Measurements from ENCODE around the gene FADS6.

FADS6 gene

DNA sequence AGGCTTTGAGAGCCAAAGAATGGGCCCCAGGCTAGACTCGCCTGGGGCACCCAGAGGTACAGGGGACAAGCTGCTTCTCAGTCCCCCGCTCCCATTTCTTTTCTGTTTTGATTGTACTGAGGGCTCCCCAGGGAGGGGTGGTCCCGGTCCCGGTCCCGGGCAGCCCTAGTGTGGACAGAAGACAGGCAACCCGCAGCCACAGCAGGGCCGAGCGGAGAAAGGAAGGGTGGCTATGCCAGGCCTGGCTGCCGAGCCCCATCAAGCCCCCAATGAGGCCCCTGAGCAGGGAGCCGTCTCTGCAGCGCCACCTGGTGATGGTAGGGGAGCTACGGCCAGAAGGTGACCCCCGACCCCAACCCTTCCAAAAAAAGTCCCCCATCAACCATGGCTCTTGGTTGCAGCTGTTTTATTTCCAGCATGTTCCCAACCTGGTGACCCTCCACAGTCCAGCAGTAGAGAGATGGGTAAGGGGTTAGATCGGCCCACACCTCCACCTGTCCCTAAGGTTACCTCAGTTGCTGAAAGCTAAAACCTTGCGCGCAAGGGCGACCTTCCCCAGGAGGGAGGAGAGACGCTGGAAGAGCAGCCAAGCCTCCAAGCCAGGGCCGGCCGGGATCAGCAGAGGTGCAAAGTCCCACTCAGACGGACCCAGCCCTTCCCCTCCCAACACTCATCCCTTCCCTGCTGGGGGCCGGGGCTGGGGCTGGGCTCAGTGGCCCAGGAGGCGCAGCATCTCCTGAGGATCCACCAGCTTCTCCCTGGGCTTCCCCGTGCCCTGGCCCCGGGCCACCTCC, 31.1 kb downstream of the FADS6 start:
- no peak overlapping the region for H3K4me3 ChIP-seq (ENCODE audit: low read length)
- H3K27ac ChIP-seq (ENCODE audit: low read length), result no peak overlapping the region
- no peaks in the 10 kb centered on the region for H3K79me2 ChIP-seq (ENCODE audit: low read length)
- no peak overlapping the region for H3K4me2 ChIP-seq (ENCODE audit: low read length)
- H4K20me1 ChIP-seq (ENCODE audit: insufficient read depth, low read length), result no peaks in the 10 kb centered on the region
- TF ChIP-seq EZH2phosphoT487 (IDR thresholded peaks at IDR 0.05; ENCODE audit: low read depth), result no peak
- TF ChIP-seq, protein P1, sequence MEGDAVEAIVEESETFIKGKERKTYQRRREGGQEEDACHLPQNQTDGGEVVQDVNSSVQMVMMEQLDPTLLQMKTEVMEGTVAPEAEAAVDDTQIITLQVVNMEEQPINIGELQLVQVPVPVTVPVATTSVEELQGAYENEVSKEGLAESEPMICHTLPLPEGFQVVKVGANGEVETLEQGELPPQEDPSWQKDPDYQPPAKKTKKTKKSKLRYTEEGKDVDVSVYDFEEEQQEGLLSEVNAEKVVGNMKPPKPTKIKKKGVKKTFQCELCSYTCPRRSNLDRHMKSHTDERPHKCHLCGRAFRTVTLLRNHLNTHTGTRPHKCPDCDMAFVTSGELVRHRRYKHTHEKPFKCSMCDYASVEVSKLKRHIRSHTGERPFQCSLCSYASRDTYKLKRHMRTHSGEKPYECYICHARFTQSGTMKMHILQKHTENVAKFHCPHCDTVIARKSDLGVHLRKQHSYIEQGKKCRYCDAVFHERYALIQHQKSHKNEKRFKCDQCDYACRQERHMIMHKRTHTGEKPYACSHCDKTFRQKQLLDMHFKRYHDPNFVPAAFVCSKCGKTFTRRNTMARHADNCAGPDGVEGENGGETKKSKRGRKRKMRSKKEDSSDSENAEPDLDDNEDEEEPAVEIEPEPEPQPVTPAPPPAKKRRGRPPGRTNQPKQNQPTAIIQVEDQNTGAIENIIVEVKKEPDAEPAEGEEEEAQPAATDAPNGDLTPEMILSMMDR (IDR thresholded peaks at IDR 0.05; ENCODE audit: low read depth, low read length), result peak; percentile 67
- no peaks in the 10 kb centered on the region for H3K9me3 ChIP-seq (ENCODE audit: insufficient read depth, low read length)
- no peak overlapping the region for H2AFZ ChIP-seq (ENCODE audit: low read depth, low read length)
- peaks cover 8% of the 10 kb centered on the region; the same call in 1 of the 2 replicates for H3K27me3 ChIP-seq (ENCODE audit: low read depth, low read length)
- peaks cover 33% of the 10 kb centered on the region for H3K4me1 ChIP-seq (ENCODE audit: low read length)
- no peak overlapping the region for H3K9ac ChIP-seq (ENCODE audit: low read length)
- peaks cover 10% of the 10 kb centered on the region for H3K36me3 ChIP-seq (replicated peaks; ENCODE audit: low read depth, low read length)

DNA sequence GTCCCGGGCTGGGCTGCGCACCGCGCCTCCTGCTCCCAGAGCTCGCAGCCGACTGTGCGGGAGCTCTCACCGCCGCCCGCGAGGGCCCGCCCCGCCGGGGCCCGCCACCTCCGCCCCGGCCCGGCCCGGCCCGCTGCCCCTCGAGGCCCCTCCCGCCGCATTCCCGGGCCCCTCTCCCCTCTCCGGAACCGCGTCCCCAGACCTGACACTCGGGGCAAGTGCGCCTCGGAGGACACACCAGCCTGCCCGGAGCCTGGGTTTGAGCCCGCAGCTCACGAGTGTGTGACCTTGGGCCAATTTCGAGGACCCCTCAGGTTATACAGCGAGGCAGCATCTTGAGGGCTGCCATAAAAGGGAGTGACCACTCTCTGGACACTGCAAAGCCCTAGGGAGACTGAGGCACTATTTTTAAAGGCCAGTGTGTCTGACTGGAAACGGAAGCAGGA, 31.7 kb downstream of the FADS6 start:
- Histone ChIP-seq H4K20me1 (ENCODE audit: insufficient read depth, low read length) (no peaks in the 10 kb centered on the region), H3K79me2 (ENCODE audit: low read length) (no peaks in the 10 kb centered on the region), H3K4me1 (ENCODE audit: low read length) (peaks cover 32% of the 10 kb centered on the region), H3K9me3 (ENCODE audit: insufficient read depth, low read length) (no peaks in the 10 kb centered on the region), H3K27me3 (ENCODE audit: low read depth, low read length) (peaks cover 8% of the 10 kb centered on the region; the same call in 1 of the 2 replicates), H3K4me2 (ENCODE audit: low read length) (no peak overlapping the region), H3K27ac (ENCODE audit: low read length) (no peak overlapping the region), H3K9ac (ENCODE audit: low read length) (no peak overlapping the region), H2AFZ (ENCODE audit: low read depth, low read length) (no peak overlapping the region), H3K36me3 (replicated peaks; ENCODE audit: low read depth, low read length) (peaks cover 10% of the 10 kb centered on the region), H3K4me3 (ENCODE audit: low read length) (no peak overlapping the region)
- TF ChIP-seq, protein P1 (IDR thresholded peaks at IDR 0.05; ENCODE audit: low read depth, low read length), result no peak
- no peak for TF ChIP-seq EZH2phosphoT487 (IDR thresholded peaks at IDR 0.05; ENCODE audit: low read depth)

DNA sequence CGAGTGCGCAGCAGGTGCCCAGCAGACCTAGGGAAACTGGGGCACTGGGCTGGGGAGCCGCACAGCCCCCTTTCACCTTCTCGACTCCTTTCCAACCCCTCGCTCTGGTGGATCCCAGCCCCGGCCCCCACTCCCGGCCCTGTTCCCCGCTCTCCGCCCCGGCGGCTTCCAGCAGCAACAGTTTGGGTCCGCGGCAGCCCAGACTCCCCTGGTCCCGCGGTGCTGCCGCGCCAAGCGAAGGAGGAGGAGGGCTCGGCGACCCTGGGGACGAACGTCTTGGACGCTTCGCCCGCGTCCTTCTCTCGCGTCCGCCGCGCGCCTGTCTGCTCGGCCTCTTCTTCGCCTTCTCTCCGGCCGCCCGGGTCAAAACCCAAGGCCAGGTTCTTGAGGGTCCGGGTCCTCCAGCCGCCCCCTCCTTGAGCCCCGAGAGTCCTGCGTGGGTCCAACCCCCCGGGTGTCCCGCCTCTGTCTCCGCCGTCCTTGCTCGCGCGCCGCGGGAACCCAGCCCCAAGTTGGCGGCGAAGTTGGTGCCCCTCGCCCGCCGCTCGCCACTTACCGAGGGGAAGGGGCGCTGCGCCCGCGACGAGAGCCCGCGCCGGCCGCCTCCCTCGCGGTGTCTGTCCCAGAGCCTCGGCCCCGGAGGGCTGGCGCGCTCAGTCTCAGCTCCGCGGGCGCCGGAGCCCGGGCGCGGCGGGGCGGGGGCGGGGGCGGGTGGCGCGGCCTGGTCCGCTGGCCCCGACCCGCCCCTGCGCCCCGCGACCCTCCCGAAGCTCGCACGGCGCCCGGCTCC, 32.4 kb downstream of the FADS6 start:
- Histone ChIP-seq H3K36me3 (replicated peaks; ENCODE audit: low read depth, low read length) (peaks cover 10% of the 10 kb centered on the region), H3K79me2 (ENCODE audit: low read length) (no peaks in the 10 kb centered on the region), H3K4me2 (ENCODE audit: low read length) (peak overlapping the region; percentile 76; the same call in 1 of the 2 replicates), H4K20me1 (ENCODE audit: insufficient read depth, low read length) (no peaks in the 10 kb centered on the region), H3K9me3 (ENCODE audit: insufficient read depth, low read length) (no peaks in the 10 kb centered on the region), H2AFZ (ENCODE audit: low read depth, low read length) (no peak overlapping the region), H3K9ac (ENCODE audit: low read length) (no peak overlapping the region), H3K27me3 (ENCODE audit: low read depth, low read length) (peaks cover 8% of the 10 kb centered on the region; the same call in 1 of the 2 replicates), H3K4me1 (ENCODE audit: low read length) (peaks cover 25% of the 10 kb centered on the region), H3K27ac (ENCODE audit: low read length) (no peak overlapping the region), H3K4me3 (ENCODE audit: low read length) (no peak overlapping the region; the same call in 1 of the 2 replicates)
- TF ChIP-seq EZH2phosphoT487 (IDR thresholded peaks at IDR 0.05; ENCODE audit: low read depth), result no peak
- TF ChIP-seq, protein P1 (IDR thresholded peaks at IDR 0.05; ENCODE audit: low read depth, low read length), result no peak
